GM12873 (cell line): ENCODE data around the gene NWD2.

Experiments
- TF ChIP-seq, protein P1 (sequence below): IDR thresholded peaks from 2 replicates; pipeline ENCODE4 v1.5.1; 2012; ENCODE audit warnings: low read depth, mild to moderate bottlenecking, moderate library complexity, low read length, control low read depth; ENCODE audit not compliant: insufficient read depth; ENCODE audit errors: missing control alignments

Gene NWD2

DNA sequence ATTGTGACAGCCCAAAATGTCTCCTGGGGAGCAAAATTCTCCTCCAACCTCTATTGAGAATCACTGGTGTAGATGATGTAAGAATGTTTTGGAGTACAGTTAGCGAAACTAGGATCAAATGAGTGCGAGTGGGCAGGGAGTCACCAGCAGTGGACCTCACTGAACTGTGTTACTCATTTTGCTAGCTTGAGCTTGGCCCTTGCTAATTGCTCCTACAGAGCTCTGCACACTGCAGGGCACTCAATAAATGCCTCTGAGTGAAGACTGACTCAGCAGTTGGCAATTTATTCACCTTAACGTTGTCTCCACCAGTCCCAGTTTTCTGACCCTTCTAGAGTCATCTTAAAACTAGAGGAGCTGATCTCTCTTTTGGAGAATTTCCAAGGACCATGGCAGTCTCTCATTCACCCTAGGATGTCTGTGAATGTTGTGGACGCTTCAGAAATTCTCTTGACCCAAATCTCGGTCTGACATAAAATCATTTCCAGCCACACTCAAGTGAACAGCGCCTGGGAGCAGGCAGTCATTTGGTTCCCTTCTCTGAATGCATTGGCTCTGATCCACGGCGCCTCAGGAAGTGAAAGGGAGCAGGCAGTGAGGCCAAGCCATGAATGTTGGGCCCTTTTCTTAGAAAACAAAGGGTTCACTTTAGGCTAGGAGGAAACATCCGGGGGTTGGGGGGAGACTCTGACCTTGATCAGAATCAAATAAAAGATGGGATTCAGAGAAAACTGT lies 148.1 kb downstream of the NWD2 start:
- TF ChIP-seq, protein P1, sequence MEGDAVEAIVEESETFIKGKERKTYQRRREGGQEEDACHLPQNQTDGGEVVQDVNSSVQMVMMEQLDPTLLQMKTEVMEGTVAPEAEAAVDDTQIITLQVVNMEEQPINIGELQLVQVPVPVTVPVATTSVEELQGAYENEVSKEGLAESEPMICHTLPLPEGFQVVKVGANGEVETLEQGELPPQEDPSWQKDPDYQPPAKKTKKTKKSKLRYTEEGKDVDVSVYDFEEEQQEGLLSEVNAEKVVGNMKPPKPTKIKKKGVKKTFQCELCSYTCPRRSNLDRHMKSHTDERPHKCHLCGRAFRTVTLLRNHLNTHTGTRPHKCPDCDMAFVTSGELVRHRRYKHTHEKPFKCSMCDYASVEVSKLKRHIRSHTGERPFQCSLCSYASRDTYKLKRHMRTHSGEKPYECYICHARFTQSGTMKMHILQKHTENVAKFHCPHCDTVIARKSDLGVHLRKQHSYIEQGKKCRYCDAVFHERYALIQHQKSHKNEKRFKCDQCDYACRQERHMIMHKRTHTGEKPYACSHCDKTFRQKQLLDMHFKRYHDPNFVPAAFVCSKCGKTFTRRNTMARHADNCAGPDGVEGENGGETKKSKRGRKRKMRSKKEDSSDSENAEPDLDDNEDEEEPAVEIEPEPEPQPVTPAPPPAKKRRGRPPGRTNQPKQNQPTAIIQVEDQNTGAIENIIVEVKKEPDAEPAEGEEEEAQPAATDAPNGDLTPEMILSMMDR, result no peak

DNA sequence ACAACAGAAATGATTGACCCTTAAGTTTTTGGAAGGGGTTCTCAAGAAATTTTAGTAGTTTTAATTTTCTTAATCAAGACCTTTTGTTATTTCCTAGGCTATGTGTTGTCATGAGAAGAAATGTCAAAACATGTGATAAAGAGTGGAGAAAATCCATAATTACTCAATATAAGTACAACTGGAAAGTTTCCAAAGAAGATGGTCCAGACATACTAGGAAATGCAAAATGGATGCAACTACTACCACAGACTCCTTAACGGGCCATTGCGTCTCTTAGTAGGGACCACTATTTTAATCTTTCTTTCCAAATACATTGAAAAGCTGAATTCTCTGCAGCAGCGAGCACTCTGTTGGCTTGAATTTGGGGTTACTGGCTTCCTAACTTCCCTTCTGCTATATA lies 148.8 kb downstream of the NWD2 start:
- TF ChIP-seq, protein P1, result no peak

DNA sequence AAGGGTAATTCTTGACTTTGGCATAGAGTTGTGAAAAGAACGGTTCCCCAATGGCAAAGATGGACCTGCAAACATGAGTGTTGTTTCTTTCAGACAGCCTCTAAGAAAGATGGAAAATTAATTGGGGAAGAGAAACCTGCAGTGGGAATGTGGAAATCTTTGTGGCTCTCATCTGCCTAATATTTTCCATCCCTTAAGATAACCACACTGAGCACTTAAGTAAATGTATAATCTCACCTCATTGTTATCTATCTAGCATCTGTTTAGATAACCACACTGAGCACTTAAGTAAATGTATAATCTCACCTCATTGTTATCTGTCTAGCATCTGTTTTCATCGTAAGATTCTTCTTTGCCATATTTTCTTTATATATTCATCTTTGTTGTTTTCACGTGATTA lies 149.3 kb downstream of the NWD2 start:
- TF ChIP-seq, protein P1, result no peak

DNA sequence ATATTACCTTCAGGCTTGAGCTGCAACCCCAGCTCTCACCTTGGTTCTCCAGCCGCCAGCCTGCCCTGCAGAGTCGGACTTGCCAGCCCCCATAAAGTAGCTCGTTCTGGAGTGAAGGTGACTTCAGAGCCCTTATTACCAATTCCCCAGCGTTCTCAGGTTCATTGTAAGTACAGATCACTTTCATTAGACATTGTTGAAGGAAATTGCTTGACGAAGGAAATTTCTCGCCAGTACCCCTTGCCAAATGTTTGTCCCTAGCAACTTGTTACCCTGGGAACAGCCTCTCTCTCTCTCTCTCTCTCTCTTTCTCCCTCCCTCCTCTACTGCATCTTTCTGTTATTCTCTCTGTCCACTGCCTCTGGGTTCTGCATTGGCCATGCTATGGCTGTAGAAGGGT lies 153.0 kb downstream of the NWD2 start:
- TF ChIP-seq, protein P1, result no peak

DNA sequence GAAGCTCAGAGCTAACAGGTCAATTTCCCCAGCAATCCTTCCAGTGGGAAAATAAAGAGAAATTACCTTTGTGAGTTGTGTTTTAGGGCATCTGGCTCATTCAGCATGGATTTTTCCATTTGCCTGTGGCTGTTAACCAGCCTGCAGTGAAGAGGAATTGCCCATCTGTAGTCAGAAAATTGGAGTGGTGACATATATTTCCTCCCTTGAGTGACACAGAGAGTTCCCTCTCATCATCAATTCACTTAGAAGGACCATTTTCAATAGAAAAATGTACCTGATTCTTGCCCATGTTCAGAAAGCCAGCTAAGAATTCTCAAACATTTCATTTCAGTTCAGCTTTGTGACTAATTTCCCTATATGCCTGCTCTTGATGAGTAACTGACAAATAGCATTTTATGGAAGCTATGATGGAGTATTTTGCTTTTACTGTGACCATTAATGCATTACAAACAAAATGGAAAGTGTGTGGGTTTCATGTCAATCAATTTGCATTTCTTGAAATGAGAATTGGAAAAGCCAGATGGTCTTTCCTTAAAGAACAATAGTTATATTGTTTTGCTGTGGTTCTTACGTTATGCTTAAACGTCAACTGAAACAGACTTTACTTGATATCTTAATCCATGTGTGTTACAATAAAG lies 155.8 kb downstream of the NWD2 start:
- TF ChIP-seq, protein P1, result no peak

DNA sequence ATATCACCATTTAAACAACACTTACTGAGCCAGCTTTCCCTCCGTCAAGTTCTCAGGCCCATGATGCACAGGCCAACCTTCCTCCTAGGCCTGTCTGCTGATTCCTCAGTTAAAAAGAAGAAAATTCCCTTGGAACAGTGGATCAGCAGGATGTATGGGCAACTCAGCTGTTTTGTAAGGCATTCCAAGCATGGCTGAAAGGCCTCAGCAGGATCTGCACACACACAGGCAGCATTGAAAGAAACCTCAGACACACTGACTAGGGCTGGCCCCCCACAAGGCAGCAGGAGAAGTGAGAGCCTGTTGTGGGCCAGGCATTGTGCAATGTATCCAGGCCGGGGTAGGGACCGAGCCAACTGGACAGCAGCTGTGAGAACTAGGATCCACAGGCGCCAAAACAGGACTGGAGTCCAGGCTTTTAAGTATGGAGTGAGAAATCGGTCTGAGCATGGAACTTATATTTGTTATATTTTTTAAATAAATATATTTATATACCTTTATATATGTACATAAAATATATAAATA lies 171.4 kb downstream of the NWD2 start:
- TF ChIP-seq, protein P1, result no peak

DNA sequence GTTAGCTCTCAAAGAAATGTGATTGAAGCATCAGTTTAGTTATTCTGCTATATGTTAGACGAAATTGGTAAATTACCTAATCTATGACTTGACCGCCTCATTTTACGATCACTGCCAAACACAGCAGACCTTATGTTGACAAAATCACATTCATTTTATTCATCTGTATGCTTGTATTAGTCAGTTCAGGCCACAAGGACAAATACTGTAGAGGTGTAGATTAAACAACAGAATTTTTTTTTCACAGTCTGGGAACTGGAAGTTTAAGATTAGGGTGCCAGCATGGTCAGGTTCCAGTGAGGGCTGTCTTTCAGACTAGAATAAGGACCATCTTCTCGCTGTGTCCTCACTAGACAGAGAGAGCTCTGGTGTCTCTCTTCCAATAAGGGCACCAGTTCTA lies 177.1 kb downstream of the NWD2 start:
- TF ChIP-seq, protein P1, result no peak
